22Rv1 (cell line): ENCODE data around the gene METAP1D.

Experiments used
- CTCF ChIP-seq: fragments of 450-650 bp; IDR thresholded peaks from 2 replicates; pipeline ENCODE4 v1.5.1; 2017; ENCODE audit warnings: mild to moderate bottlenecking
- ZFX ChIP-seq: fragments of 450-650 bp; IDR thresholded peaks from 2 replicates; pipeline ENCODE4 v1.6.1; 2017; ENCODE audit warnings: antibody characterized with exemption, borderline replicate concordance

- TF ChIP-seq CTCF (no peak), ZFX (no peak)
Observed at GRCh38 chr2:172021074-172021931, 21.6 kb downstream of the METAP1D start.
